Stimulated activated CD4-positive, alpha-beta T cell treated with anti-CD3 and anti-CD28 coated beads, TNF-alpha, amount 100 ng/mL, for 48 hours (primary cell): ENCODE measurements around the gene CHD6.

Source experiments
- DNase-seq, 3 donors: peaks; one replicate each; pipeline ENCODE4 v3.0.0-alpha.2; 2020; ENCODE audit warnings: low read depth in 3 of 3

Gene CHD6

DNA sequence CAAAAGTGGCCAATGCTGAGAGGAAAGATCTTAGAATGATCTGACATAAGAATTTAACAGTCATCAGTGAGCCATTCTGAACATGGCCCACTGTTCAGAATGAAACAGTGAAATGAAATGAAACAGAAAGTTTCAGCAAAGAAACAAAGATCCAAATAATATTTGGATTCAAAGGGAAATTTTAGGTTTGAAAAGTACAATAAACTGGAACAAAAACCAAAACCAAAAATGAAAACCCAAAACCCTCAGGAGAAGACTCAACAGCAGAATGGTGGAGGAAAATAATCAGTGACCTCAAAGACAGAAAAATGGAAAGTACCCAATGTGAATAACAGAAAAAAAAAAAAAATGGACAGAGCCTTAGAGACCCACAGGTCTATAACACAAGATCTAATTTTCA is 185.4 kb downstream of the CHD6 start:
- no peak for DNase-seq

DNA sequence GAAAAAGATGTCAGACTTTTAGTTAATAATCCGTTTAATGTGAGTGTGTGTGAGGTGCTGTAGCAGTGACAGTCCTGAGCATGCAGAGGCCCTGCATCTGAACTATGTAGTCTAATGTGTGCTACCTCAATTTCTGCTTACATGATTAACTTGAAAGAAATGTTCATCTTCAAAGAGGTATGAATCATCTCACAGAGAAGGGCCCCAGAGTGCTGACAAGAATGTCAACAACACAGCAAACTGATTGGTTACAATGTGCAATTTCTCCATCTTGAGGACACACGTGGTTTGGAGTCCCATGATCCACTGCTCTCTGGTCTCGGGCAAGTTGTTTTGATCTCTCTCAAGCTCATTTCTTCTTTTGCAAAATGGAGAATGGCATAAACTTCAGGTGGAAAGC is 189.9 kb downstream of the CHD6 start:
- peak in 2 of 3 donors; percentile 4 to 8 for DNase-seq

DNA sequence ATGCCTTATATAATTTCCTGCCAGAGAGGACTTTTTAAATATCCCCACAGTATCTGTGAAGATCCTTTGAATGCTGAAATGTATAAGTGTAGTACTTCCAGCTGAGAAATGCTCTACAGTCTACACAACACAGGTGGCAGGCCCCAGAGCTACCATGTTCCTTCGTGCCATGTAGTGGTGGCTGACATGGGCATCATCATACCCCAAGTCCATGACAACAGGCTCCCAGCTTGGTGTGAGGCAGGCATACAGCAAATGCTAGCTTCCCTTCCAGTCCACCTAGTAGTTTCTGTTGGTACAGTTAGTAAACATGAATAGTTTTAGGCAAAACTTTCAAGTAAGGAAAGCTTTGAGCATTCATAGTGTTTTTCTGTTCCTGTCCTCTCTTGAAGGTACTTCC is 190.3 kb downstream of the CHD6 start:
- DNase-seq, result no peak

DNA sequence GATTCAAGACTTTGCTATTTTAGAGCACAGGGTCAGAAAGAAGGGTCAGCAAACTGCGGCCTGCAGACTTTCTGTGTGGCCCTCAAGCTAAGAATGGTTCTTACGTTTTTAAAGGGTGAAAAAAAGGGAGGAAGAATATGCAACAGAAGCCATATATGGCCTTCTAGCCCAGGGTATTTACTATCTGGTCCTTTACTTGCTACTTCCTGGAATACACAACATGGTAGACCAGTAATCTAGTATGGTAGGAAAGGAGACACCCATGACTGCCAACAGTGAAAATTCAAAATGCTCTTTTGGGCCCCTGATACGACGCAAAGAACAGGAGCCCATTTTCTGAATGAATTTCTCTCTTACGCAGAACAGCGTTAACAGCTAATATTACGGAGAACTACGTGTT is 191.2 kb downstream of the CHD6 start:
- DNase-seq, result no peak

DNA sequence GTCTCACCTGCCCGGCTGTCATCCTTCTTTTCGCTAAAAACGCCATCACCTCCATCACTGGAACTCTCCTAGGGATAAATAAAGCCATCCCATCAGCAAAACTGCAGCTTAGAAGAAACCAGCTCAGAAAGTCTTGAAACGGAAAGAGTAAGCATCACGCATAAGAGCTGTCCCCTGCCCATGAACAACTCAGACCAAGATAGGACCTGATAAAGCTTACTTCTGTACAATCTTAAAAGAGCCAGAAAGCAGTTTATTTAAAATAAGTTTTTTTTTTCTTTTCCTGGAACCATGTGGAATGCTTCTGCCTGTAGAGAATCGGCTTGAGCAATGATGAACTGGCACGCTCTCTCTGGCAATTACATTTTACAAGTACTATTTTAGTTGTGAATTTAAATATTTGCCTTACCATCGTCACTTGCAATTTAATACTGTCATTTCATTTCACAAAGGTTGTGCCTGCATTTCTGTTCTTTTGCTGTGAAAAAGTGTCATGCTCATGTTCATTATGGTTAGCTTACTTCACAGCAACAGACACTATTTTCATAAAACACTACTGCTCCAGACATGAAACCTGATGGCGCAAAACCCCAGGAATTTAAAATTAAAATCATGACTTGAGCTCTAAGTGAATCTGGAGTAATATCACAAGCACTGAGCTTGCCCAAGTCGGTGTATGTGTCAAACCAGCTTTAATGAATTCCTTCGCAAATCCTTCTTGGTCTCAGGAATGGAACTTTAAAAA is 191.9 kb downstream of the CHD6 start:
- no peak for DNase-seq

DNA sequence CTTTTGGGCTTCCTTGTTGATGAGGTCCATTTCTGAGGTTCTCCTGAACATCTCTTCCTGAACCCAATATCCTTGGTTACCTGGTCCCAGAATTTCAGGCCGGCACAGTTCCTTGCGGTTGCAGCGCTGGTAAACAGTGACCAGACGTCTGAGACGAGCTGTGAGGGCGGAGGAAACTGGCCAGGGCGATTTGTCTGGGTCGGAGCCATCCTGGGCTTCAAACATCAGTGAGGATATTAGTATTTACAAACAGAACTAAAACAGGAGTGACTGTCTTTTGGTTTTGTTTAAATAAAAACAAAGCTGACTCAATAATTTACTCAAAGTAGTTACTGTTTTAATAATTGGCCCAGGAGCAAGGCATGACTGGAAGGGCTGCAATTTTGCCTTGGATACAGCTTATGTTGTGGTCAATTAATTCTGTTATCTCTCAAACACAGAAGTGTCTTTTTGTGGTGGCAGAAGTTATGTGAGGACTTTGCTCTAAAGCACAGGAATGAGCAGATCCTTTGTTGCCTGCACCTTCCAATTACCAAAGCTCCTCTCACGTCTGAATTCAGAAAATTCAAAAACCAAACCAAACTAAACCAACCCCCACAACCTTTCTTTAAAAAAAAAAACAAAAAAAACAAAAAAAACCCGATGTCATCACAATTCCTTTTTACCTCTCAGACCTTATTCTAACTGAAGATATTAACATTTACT is 192.8 kb downstream of the CHD6 start:
- no peak for DNase-seq

DNA sequence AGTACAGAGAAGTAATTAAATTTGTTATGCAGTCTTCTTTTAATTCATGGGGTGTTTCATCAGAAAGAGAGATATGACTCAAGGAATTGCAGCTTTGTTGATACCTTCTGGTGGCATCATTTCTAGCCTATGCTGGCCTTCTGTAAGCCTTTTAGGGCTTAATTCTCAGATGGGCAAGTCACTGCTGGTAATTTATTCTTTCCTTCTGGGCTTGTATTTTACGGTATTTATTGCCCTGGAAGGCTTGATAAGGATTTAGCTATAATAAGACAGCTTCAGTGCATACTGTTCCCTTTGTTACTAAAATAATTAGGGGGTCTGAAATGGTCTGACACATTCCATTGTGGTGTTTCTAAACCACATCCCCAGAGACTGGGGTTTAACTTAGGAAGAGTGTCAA is 193.6 kb downstream of the CHD6 start:
- DNase-seq, result no peak

DNA sequence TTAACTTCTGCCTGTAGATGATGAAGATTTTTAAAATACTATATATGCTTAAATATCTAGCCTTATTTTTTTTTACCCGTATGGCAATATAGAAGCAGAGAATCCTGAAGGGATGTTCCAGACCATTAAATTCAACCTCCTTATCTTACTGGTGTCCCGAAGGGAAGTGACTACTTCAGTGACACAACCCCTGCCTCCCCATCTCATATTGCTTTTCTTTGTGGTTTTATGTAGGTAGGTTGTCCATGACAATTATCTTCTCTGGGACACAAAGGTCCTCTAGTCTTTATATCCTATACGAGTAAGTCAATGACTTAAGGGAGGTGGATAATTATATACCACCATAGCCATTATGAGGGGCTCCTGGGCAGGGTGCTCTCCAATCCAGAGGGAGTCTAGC is 194.2 kb downstream of the CHD6 start:
- DNase-seq, result no peak

DNA sequence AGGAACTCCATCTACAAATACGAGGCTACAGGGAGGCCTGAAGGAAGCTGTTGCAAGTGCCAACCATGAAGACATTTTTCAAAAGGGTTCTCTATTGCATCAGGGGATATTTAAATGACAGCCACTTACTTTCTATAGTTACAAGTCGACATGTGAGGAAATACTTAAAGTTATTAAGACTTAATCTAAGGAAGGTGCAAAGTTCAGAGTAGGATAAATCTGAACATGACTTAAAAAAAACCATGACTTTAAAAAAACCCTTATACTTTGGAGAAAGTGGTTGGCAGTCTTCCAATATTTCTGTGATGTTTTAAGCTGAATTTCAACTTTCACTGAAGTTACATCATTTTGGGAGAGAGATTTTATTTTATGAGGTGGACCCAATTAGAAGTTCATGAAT is 195.2 kb downstream of the CHD6 start:
- no peak for DNase-seq

DNA sequence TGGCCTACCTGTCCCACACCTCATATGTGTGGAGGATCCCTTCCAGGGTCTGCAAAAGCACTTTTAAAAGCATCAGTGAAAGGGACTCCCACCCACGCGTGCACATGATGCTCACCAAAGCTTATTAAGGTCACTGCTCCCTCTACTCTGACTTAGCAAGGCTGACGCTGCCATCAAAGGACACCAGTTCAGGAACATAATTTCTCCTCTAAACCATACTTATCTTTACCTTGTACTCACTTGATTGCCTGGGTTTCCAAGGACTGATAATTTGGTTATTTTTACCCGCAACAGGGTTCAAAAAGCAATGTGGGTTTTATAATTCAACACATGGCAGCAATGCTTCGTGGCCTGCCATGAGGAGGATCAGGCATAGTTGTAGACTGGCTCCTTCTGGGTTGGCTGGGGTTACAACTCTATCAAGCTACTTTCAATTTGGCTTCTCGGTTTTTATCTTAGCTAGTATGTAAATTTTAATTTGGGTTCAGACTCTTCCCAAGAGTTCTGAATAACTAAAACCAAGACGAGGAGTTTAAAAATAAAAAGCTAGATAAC is 199.4 kb downstream of the CHD6 start:
- DNase-seq, result no peak

DNA sequence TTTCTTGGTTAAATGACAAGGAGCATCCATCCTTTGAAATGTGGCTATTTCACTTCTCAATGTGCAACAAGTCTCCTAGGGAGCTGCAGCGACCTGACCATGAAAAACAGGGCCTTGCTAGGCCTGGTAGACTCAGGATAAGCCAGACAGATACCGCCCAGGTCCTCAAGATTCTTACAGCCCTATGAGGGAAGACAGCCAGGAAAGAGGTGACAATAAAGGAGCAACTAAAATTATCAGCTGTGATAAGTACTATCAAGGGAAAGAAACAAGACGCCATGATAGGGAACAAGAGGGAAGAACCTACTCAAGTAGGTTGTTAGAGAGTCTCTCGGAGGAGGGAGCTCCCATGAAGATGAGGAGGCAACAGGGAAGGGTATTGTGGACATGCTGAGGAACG is 200.1 kb downstream of the CHD6 start:
- DNase-seq, result no peak

DNA sequence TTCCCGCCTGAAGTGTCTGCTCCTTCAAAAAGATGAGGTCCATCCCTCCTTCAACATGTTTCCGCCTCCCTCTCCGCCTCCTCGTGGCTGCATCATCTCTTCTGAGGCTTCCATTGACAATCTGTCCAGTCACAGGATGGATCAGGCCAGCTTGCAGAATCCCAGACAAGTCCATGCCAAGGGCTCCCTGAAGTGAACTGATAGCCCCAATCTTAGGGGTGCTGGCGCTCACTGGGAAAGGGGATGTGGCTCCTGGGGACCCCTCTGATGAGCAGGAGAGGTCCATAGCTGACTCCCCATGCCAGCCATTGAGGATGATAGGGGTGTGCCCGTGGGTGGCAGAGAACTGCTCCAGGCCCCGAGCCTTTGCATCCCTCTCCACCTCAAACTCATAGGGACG is 203.0 kb downstream of the CHD6 start:
- DNase-seq, result no peak

DNA sequence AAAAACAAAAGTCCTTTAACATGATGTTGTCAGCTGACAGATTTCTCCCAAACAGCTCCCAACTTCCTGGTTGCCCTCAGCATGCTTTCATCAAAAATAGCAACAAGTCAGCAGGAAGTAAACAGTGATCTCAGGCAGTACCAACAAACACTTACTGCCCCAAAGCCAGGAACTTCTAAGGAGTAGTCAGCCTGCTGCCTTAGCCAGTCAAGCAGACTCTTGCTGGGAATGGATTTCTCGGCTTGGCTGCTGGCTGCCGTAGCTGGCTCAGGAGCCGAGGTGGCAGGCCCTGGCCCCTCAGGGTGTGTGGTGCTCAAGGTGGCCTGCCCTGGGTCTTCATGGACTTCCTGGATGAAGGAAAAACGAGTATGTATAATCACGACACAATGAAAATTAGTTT is 205.0 kb downstream of the CHD6 start:
- DNase-seq, result no peak

DNA sequence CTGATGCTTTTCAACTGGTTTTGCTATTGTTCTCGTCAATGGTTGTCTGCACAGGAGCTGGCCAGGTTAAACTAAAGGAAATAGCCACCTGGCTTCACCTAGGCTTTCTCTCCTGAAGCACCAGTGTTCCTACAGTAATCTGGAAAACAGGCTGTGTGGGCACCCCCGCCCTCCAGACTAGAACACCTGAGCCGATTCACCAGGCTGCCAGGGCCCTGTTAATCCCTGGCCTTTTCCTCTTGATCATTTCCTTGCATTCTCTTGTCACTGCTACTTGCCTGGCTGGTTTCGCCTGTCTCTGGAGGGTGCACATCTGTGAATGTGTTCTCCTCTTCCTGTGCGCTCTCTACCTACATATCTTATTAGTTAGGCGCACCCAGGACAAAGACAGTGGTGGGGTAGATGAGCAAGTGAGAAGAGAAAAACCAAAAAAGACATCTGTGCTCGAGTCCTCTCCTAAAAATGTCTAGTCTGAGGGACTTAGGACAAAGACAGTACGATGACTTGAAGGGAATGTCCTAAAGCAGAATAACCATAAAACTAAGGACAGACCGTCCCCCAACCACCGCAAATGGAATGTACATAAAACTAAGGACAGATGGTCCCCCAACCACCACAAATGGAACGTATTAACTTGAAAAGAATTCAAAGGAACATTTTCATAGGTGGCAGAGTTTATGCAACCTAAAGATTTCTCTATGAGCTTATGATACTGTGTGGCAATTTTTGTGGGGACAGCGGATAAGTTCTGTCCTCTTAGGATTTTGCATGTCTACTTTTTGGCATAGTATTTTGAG is 205.7 kb downstream of the CHD6 start:
- DNase-seq, result no peak

DNA sequence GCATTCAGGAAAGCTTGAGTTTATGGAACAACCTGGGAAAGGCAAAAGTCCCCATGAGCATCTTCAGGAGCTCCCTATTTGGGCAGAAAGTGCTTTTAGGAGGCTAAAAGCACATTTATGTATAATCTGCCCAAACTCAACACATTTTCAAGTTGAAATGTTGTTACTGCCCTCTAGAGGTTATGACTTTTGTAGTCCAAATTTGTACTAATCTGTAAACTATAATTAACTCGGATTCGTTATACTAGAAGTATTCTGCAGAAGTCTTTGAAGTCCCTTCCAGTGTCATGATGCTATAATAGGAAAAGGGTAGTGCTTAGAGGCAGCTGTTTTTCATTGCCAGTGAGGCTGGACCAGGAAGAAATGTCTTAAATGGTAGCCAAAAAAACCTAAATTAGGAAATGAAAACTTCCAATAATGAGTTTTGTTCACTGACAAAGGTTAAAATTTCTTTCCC is 206.8 kb downstream of the CHD6 start:
- DNase-seq, result no peak

DNA sequence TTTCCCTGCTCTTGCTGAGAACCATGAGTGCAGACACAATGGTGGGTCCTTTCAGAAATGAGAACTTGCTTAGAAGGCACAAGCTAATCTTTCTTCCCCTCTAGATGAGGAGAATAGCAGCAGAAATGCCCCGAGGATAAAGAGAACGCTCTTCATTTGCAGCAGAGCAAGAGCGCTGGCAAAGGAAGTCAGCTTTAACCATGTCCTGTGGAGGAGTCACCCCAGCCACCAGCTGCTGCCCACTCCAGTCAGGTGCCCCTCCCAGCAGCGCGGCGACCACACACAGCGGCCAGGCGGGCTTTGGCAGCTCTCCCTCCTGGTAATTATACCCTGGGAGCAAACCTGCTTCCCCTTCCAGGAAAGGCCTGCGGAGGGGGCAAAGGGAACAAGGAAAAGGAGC is 209.2 kb downstream of the CHD6 start:
- DNase-seq, result no peak

DNA sequence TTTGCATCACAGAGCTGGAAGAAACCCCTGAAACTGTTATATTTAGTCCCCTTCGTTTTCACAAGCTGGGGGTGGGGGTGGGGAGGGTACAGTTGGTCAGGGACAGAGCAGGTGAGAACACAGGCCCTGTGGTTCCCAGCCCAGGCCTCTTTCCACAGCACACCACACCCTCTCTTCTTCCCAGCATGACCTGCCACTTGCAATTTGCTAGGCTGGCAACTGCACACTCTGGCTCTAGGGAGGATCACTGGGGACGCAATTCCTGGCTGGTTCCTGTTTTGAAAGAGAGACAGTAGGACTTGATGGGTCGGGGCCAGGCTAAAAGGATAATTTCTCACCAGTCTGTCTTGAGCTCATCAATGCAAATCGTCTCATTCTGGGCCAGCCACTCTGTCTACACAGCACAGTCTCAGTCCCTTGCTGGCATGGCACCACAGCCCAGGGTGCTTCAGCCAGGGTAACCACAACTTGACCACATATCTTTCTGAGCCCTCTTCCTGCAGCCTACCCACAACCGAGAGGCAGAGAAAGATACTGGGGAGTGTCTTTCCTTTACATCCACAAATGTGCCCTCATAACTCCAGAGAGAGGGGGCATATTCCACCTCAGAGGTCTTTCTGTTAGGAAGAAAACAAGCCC is 209.9 kb downstream of the CHD6 start:
- no peak for DNase-seq

DNA sequence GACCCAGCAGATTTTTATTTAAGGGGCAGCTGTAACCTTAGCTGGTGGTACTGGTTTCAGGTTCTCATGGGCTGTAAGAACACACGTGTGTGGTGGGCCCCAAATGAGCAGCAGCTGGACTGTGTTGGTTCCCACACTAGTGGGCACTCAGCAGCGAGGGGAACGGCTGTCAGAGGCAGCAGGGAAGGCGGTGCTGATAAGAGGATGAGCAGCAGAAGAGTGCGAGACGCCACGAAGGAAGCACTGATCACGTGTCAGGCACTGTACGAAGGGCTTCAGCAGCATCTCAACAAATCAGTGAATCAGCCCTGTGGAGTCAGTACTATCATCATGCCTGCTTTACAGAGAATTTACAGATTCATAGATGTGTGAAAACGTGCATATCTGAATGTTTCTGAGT is 210.6 kb downstream of the CHD6 start:
- no peak for DNase-seq

DNA sequence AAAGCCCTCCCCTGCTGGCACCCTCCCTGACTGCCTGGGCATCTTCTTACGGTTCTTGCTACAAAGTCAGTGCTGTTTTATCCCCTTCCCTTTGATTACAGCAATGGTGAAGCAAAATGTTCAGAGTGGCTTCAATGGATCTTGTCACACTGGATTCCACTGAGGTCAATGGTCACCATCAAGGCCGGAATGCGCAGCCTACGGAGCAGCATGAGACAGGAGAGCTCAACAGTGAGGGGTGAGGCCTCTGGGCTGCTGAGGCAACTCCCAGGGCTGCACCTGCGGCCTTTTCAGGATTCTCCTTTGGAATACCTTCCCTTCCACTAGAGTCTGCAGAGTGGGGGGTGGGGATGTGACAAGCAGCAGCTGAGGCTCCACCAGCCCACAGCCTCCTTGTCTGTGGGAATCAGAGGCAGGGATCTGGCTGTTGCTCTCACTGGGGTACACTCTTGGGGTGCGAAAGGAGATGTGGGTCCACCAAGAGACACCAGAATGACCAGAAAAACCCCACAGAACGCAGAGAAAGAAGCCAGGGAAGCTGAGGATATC is 211.2 kb downstream of the CHD6 start:
- no peak for DNase-seq

DNA sequence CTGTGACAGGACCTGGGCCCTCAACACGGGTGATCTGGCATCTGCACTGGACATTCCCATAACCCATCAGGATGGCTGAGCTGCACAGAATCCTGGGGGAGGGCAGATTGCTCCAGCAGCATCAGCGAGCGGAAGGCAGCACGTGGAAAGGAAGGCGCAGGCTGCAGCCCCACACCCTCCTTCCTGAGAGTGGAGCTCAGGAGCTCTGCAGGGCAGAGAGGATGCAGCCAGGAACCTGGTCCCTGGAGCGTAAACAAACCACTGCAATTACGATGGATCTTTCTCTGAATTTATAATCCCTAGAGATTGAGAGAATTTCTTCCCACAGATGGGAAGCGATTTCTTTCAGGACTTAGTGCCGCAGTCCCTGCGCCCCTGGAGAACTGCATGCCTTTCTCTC is 211.8 kb downstream of the CHD6 start:
- no peak for DNase-seq

DNA sequence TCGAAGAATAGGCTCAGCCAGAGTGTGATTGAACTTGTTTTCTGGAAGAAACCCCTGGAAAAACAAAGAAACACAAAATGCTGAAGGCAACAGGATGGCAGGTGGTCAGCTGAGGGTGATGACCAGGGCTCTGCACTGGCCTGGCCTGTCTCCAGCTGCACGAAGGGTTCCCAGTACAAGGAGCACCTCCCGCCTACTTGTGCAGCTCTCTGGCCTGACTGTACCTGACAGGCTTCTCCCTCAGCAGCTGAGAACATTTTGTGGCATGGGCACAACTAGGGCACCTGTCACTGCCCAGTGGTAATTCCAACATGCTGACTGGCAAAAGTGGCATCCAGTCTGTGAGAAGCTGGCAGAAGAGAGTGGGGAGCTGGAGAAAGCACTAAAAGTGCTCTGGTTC is 212.7 kb downstream of the CHD6 start:
- no peak for DNase-seq

DNA sequence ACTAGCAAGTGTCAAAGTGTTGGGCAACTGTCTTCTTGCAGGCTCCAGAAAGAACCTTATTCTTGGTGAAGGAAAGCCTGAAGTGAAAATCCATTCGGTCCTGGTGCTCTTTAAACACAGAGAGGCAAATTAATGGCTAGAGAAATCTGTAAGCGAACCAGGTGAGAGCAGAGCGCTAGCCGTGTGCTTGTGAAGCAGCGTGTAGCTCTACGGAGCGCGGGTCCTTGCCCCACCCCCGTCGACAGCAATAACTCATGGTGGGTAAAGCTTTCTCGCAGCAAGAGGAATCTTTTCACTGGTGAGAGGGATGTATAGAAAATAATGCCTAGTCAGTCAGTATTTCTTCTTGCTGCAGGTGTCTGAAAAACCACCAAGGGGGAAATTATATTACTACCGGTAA is 214.6 kb downstream of the CHD6 start:
- no peak for DNase-seq
